Panc1 (cell line): ENCODE results near the gene GREB1. TPM values are rescaled to one million over a fixed set of nuclear protein-coding genes. Genes with fewer than 3 reads are reported as not detected.
A peak's percentile ranks its signal among the peaks of the same experiment; 100 is the strongest.

Source experiments
- ATAC-seq: fragments of 200-7000 bp; cut with Tn5 transposase; 2 replicates; pipeline ENCODE4 v1.9.1; 2020; ENCODE audit warnings: mild to moderate bottlenecking, moderate library complexity
- BruUV-seq: library from RNA; stranded (reverse); fragments of 400-500 nt; replicated peaks from 2 replicates; lab custom pipeline; 2021; lab: Mats Ljungman, UMichigan
- CTCF ChIA-PET: fragments of 300-600 bp; sonication (Branson Sonifier 250); formaldehyde crosslinking; loops from one replicate; lab custom pipeline; 2022; ENCODE audit warnings: antibody characterized with exemption; lab: Charles Lee
- POLR2A ChIA-PET: fragments of 300-600 bp; sonication (Branson Sonifier 250); formaldehyde crosslinking; loops from one replicate; lab custom pipeline; 2022; ENCODE audit warnings: antibody characterized with exemption; lab: Charles Lee
- DNase-seq: peaks from one replicate; pipeline ENCODE4 v3.0.0-alpha.2; 2010; ENCODE audit warnings: low read depth, low spot score
- H3K27ac ChIP-seq: 2 replicates; pipeline ENCODE4 v1.5.1; 2011; ENCODE audit warnings: mild to moderate bottlenecking, low read length, inconsistent platforms
- H3K27me3 ChIP-seq: fragments of 200-500 bp; sonication (Bioruptor generic); 2 replicates; pipeline ENCODE4 v1.6.0; 2014; ENCODE audit warnings: low read length, inconsistent platforms; ENCODE audit not compliant: control insufficient read depth, insufficient read depth
- H3K36me3 ChIP-seq: fragments of 200-500 bp; sonication (Bioruptor generic); 2 replicates; pipeline ENCODE4 v1.5.1; 2014; ENCODE audit warnings: inconsistent platforms, mild to moderate bottlenecking, low read length, moderate library complexity; ENCODE audit not compliant: control insufficient read depth, insufficient read depth
- H3K4me1 ChIP-seq: 2 replicates; pipeline ENCODE4 v1.5.1; 2011; ENCODE audit warnings: inconsistent platforms, mild to moderate bottlenecking, low read length, moderate library complexity; ENCODE audit not compliant: control insufficient read depth, insufficient read depth
- H3K4me3 ChIP-seq, 2 experiments: 2 replicates each; pipeline ENCODE4 v1.5.1; 2011 to 2012; ENCODE audit warnings: low read depth in 2 of 2, low read length in 2 of 2, mild to moderate bottlenecking in 2 of 2, inconsistent platforms in 1 of 2, moderate library complexity in 1 of 2
- H3K9me3 ChIP-seq: fragments of 200-500 bp; sonication (Bioruptor generic); 2 replicates; pipeline ENCODE4 v1.5.1; 2014; ENCODE audit warnings: low read depth, mild to moderate bottlenecking, inconsistent platforms, low read length, moderate library complexity; ENCODE audit not compliant: control insufficient read depth, insufficient read depth
- CTCF ChIP-seq: fragments of 450-650 bp; IDR thresholded peaks from 2 replicates; pipeline ENCODE4 v1.5.1; 2017; ENCODE audit warnings: mild to moderate bottlenecking
- POLR2AphosphoS5 ChIP-seq: IDR thresholded peaks from 2 replicates; pipeline ENCODE4 v1.6.1; 2012; ENCODE audit warnings: mild to moderate bottlenecking, low read depth, low read length, moderate library complexity
- REST ChIP-seq, 2 experiments: IDR thresholded peaks; 2 replicates each; pipeline ENCODE4 v1.6.1; 2011 to 2012; ENCODE audit warnings: low read depth in 2 of 2, control low read depth in 1 of 2, low read length in 1 of 2, mild to moderate bottlenecking in 1 of 2, moderate library complexity in 1 of 2; ENCODE audit not compliant: insufficient read depth in 1 of 2
- SIN3A ChIP-seq: IDR thresholded peaks from 2 replicates; pipeline ENCODE4 v1.6.1; 2012; ENCODE audit warnings: low read depth, mild to moderate bottlenecking, low read length, moderate library complexity, borderline replicate concordance; ENCODE audit not compliant: insufficient read depth
- TCF7L2 ChIP-seq: IDR thresholded peaks from 2 replicates; pipeline ENCODE4 v1.6.1; 2011; ENCODE audit warnings: mild to moderate bottlenecking, low read depth, low read length, inconsistent platforms
- in situ Hi-C: cut with HindIII; loops from 2 replicates; pipeline ENCODE4 v1.10.0; 2016; ENCODE audit warnings: low sequenced_read_pairs, low pct_unique_long_range_greater_than_20kb
- intact Hi-C: fragments of 100-400 bp; cut with micrococcal nuclease; formaldehyde crosslinking; loops from one replicate; pipeline ENCODE4 v1.10.0; 2022; ENCODE audit not compliant: unreplicated experiment
- total RNA-seq: library from RNA; stranded (reverse); gene quantifications from one replicate; pipeline ENCODE4 v1.2.1, GENCODE V29; 2021; ENCODE audit not compliant: unreplicated experiment

GREB1 gene
- total RNA-seq, 1 experiment from 2014 or later = 0.90 TPM

GRCh38 chr2:11687736-11688135 is 153.9 kb downstream of the GREB1 start:
- no TSS peak for BruUV-seq
- H3K4me3 ChIP-seq = peak overlapping the region in 1 of 2 experiments; percentile 35; a peak in 1 of 4 replicates
- H3K27ac ChIP-seq = no peak overlapping the region

GRCh38 chr2:11688222-11689069 is 154.6 kb downstream of the GREB1 start:
- in situ Hi-C loops (no loop called here), intact Hi-C loops (loop anchor here (2.0 kb wide), 1 partner anchor 90 kb away; no protein-coding TSS in a partner anchor)
- peak; percentile 90 for ATAC-seq
- TF ChIP-seq CTCF = peak; percentile 95
- no peak for TF ChIP-seq SIN3A
- TF ChIP-seq TCF7L2 = no peak
- no peak for TF ChIP-seq POLR2AphosphoS5
- Histone ChIP-seq H3K36me3 (no peaks in the 10 kb centered on the region), H3K4me1 (peaks cover 12% of the 10 kb centered on the region), H3K9me3 (no peaks in the 10 kb centered on the region), H3K27me3 (no peaks in the 10 kb centered on the region), H3K27ac (peak overlapping the region; percentile 55), H3K4me3 (peak overlapping the region; percentile 22 to 35)
- POLR2A ChIA-PET = no interaction called here
- CTCF ChIA-PET = interaction anchor here (0.5 to 1.4 kb wide), 8 partner anchors 8 to 545 kb away, joined by 3 to 9 read pairs (median 4); no protein-coding TSS in a partner anchor
- BruUV-seq = no TSS peak
- no peak for DNase-seq

More at GRCh38 chr2:11687736-11688135, 153.9 kb downstream of the GREB1 start:
- H3K27me3 ChIP-seq = no peaks in the 10 kb centered on the region
- H3K9me3 ChIP-seq = no peaks in the 10 kb centered on the region
- DNase-seq = no peak
- intact Hi-C loops (loop anchor here (2.0 kb wide), 1 partner anchor 91 kb away; no protein-coding TSS in a partner anchor), in situ Hi-C loops (no loop called here)
- ChIA-PET POLR2A (no interaction called here), CTCF (interaction anchor here (0.5 to 1.4 kb wide), 8 partner anchors 9 to 545 kb away, joined by 3 to 9 read pairs (median 4); no protein-coding TSS in a partner anchor)
- no peaks in the 10 kb centered on the region for H3K36me3 ChIP-seq
- TF ChIP-seq TCF7L2 = no peak
- no peak for TF ChIP-seq SIN3A
- no peak for TF ChIP-seq REST (IDR thresholded peaks at IDR 0.05; ENCODE audit: insufficient read depth in 1 of 2, low read depth in 2 of 2, low read length in 1 of 2)
- H3K4me1 ChIP-seq = peaks cover 6% of the 10 kb centered on the region
- ATAC-seq = peak; percentile 20; the same call in 1 of the 2 replicates
